ENCODE measurements around the gene PHYHD1. TPM values are rescaled to one million over a fixed set of nuclear protein-coding genes. Genes with fewer than 3 reads are reported as not detected.

Gene PHYHD1
- polyA plus RNA-seq, 2 donors, result 19.8 to 39.5 TPM

- Histone ChIP-seq H3K36me3 (ENCODE audit: control insufficient read depth in 2 of 2, insufficient read depth in 2 of 2, low read length in 1 of 2) (peaks cover 12 to 24% of the 10 kb centered on the region in 2 donors), H3K4me1 (ENCODE audit: control insufficient read depth in 2 of 2, insufficient read depth in 2 of 2, low read length in 1 of 2) (peaks cover 17 to 49% of the 10 kb centered on the region in 2 donors), H3K27me3 (ENCODE audit: control insufficient read depth in 1 of 2, insufficient read depth in 2 of 2, low read length in 2 of 2) (no peaks in the 10 kb centered on the region), H3K9me3 (ENCODE audit: control insufficient read depth in 2 of 2, insufficient read depth in 1 of 2, low read depth in 1 of 2, low read length in 1 of 2) (no peaks in the 10 kb centered on the region), H3K27ac (ENCODE audit: low read depth in 2 of 2, low read length in 1 of 2) (peak overlapping the region in 1 of 2 donors; percentile 34), H3K4me3 (ENCODE audit: low read depth in 1 of 2, low read length in 2 of 2) (no peak overlapping the region)
- whole genome bisulfite sequencing, 2 donors, result 93 to 94% methylated on average over 3 of the region's 3 CpGs
These were observed 33.7 kb upstream of the PHYHD1 start for GRCh38 chr9:128887049-128887448.

DNA sequence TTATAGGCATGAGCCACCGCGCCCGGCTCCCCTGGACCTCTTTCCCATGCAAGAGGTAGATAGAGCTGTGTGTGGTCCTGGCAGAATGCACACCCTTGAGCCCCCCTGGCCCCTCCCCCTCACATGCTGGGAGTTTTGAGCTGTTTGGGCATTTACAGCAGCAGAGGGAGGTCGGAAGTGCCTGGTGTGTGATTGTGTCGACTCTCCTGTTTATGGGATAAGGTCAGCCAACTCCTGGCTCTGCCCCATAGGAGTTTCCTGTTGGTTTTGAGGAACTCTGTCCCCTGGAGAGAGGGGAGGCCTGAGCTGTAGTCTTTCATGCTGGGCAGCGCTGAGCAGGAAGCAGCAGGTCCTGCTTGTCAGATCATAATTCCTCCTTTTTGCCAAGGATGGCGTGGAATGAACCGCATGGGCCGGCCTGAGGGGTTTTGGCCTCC is 32.9 kb upstream of the PHYHD1 start:
- H3K4me3 ChIP-seq (ENCODE audit: low read depth in 1 of 2, low read length in 2 of 2), result no peak overlapping the region

GRCh38 chr9:128891321-128892220 is 29.2 kb upstream of the PHYHD1 start:
- 43 to 61% methylated on average over 15 of the region's 15 CpGs for WGBS, 2 donors
- Histone ChIP-seq H3K9me3 (ENCODE audit: control insufficient read depth in 2 of 2, insufficient read depth in 1 of 2, low read depth in 1 of 2, low read length in 1 of 2) (no peaks in the 10 kb centered on the region), H3K27me3 (ENCODE audit: control insufficient read depth in 1 of 2, insufficient read depth in 2 of 2, low read length in 2 of 2) (no peaks in the 10 kb centered on the region), H3K4me3 (ENCODE audit: low read depth in 1 of 2, low read length in 2 of 2) (no peak overlapping the region), H3K4me1 (ENCODE audit: control insufficient read depth in 2 of 2, insufficient read depth in 2 of 2, low read length in 1 of 2) (peaks cover 16 to 39% of the 10 kb centered on the region in 2 donors), H3K27ac (ENCODE audit: low read depth in 2 of 2, low read length in 1 of 2) (peak overlapping the region; percentile 98 to 99), H3K36me3 (ENCODE audit: control insufficient read depth in 2 of 2, insufficient read depth in 2 of 2, low read length in 1 of 2) (peaks cover 8 to 27% of the 10 kb centered on the region in 2 donors)

More for the DNA sequence above, 32.9 kb upstream of the PHYHD1 start:
- 34 to 38% methylated on average over 9 of the region's 9 CpGs for WGBS, 2 donors
- Histone ChIP-seq H3K36me3 (ENCODE audit: control insufficient read depth in 2 of 2, insufficient read depth in 2 of 2, low read length in 1 of 2) (peaks cover 12 to 24% of the 10 kb centered on the region in 2 donors), H3K9me3 (ENCODE audit: control insufficient read depth in 2 of 2, insufficient read depth in 1 of 2, low read depth in 1 of 2, low read length in 1 of 2) (no peaks in the 10 kb centered on the region), H3K27me3 (ENCODE audit: control insufficient read depth in 1 of 2, insufficient read depth in 2 of 2, low read length in 2 of 2) (no peaks in the 10 kb centered on the region), H3K4me1 (ENCODE audit: control insufficient read depth in 2 of 2, insufficient read depth in 2 of 2, low read length in 1 of 2) (peaks cover 23 to 55% of the 10 kb centered on the region in 2 donors), H3K27ac (ENCODE audit: low read depth in 2 of 2, low read length in 1 of 2) (peak overlapping the region; percentile 62 to 64)

- Histone ChIP-seq H3K36me3 (ENCODE audit: control insufficient read depth in 2 of 2, insufficient read depth in 2 of 2, low read length in 1 of 2) (peaks cover 8 to 25% of the 10 kb centered on the region in 2 donors), H3K4me1 (ENCODE audit: control insufficient read depth in 2 of 2, insufficient read depth in 2 of 2, low read length in 1 of 2) (peaks cover 16 to 39% of the 10 kb centered on the region in 2 donors), H3K27ac (ENCODE audit: low read depth in 2 of 2, low read length in 1 of 2) (peak overlapping the region; percentile 98 to 99), H3K27me3 (ENCODE audit: control insufficient read depth in 1 of 2, insufficient read depth in 2 of 2, low read length in 2 of 2) (no peaks in the 10 kb centered on the region), H3K4me3 (ENCODE audit: low read depth in 1 of 2, low read length in 2 of 2) (peak overlapping the region in 1 of 2 donors; percentile 5), H3K9me3 (ENCODE audit: control insufficient read depth in 2 of 2, insufficient read depth in 1 of 2, low read depth in 1 of 2, low read length in 1 of 2) (no peaks in the 10 kb centered on the region)
- WGBS, 2 donors, result 24 to 47% methylated on average over 16 to 17 of the region's 17 CpGs
These were observed 28.4 kb upstream of the PHYHD1 start for GRCh38 chr9:128892221-128892921.

DNA sequence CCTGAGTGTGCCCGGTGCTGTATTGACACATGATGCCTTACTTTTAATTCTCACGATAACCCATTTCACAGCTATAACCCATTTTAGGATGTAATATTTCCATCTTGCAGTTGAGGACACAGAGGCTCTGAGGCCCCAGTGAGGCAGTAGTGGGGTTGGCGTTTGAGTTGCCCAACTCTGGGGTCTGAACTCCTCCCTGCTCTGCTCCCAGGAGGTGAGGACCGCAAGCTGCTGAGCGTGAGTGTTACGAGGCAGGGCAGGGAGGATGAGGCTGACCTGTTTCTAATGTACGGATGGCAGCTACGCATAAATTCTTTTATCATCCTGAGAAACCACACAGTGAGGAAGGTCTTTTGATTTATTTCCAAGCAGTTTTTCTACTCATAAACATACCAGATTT is 27.4 kb upstream of the PHYHD1 start:
- Histone ChIP-seq H3K27ac (ENCODE audit: low read depth in 2 of 2, low read length in 1 of 2) (peak overlapping the region; percentile 98 to 99), H3K4me1 (ENCODE audit: control insufficient read depth in 2 of 2, insufficient read depth in 2 of 2, low read length in 1 of 2) (peaks cover 16 to 35% of the 10 kb centered on the region in 2 donors), H3K4me3 (ENCODE audit: low read depth in 1 of 2, low read length in 2 of 2) (no peak overlapping the region), H3K27me3 (ENCODE audit: control insufficient read depth in 1 of 2, insufficient read depth in 2 of 2, low read length in 2 of 2) (no peaks in the 10 kb centered on the region), H3K9me3 (ENCODE audit: control insufficient read depth in 2 of 2, insufficient read depth in 1 of 2, low read depth in 1 of 2, low read length in 1 of 2) (no peaks in the 10 kb centered on the region), H3K36me3 (ENCODE audit: control insufficient read depth in 2 of 2, insufficient read depth in 2 of 2, low read length in 1 of 2) (peaks cover 7 to 20% of the 10 kb centered on the region in 2 donors)
- WGBS, 2 donors, result 68 to 72% methylated on average over 8 of the region's 8 CpGs

DNA sequence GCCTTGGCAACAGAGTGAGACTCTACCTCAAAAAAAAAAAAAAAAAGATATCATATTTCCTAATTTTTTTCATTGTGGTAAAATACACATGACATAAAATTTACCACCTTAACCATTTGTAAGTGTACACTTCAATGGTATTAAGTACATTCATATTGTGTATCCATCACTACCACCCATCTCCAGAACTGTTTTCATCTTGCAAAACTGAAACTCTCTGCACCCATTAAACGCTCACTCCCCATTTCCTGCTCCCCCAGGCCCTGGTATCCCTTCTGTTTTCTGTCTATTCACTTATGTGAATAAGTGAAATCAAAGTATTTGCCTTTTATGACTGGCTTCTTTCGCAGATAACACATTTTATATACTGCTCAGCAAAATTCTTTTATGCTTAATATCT is 26.0 kb upstream of the PHYHD1 start:
- Histone ChIP-seq H3K36me3 (ENCODE audit: control insufficient read depth in 2 of 2, insufficient read depth in 2 of 2, low read length in 1 of 2) (peaks cover 4 to 11% of the 10 kb centered on the region in 2 donors), H3K9me3 (ENCODE audit: control insufficient read depth in 2 of 2, insufficient read depth in 1 of 2, low read depth in 1 of 2, low read length in 1 of 2) (no peaks in the 10 kb centered on the region), H3K27ac (ENCODE audit: low read depth in 2 of 2, low read length in 1 of 2) (peak overlapping the region in 1 of 2 donors; percentile 50), H3K27me3 (ENCODE audit: control insufficient read depth in 1 of 2, insufficient read depth in 2 of 2, low read length in 2 of 2) (no peaks in the 10 kb centered on the region), H3K4me3 (ENCODE audit: low read depth in 1 of 2, low read length in 2 of 2) (no peak overlapping the region), H3K4me1 (ENCODE audit: control insufficient read depth in 2 of 2, insufficient read depth in 2 of 2, low read length in 1 of 2) (peaks cover 25 to 36% of the 10 kb centered on the region in 2 donors)
- WGBS, 2 donors, result 76 to 83% methylated on average over 2 of the region's 2 CpGs

DNA sequence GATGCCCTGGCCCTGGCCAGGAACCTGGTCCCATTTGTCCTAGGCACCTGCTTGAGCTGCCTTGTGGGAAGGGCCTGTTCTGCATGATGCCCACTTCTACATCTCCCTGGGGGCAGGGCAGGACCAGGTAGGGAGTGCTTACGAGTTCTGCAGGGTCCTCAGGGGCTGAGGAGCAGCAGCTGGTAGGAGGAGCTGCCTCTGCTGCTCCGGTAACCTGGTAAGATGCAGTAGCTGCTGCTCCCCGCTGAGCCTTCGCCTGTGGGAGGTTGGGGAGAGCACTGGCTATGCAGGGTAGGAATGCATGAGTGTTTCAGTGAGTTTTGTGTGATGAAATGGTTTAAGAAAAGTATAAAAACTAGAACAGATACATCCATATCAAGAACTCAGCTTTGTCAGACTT is 25.2 kb upstream of the PHYHD1 start:
- Histone ChIP-seq H3K4me1 (ENCODE audit: control insufficient read depth in 2 of 2, insufficient read depth in 2 of 2, low read length in 1 of 2) (peaks cover 22 to 37% of the 10 kb centered on the region in 2 donors), H3K27ac (ENCODE audit: low read depth in 2 of 2, low read length in 1 of 2) (peak overlapping the region; percentile 14 to 50), H3K36me3 (ENCODE audit: control insufficient read depth in 2 of 2, insufficient read depth in 2 of 2, low read length in 1 of 2) (peaks cover 4 to 9% of the 10 kb centered on the region in 2 donors), H3K9me3 (ENCODE audit: control insufficient read depth in 2 of 2, insufficient read depth in 1 of 2, low read depth in 1 of 2, low read length in 1 of 2) (no peaks in the 10 kb centered on the region), H3K27me3 (ENCODE audit: control insufficient read depth in 1 of 2, insufficient read depth in 2 of 2, low read length in 2 of 2) (no peaks in the 10 kb centered on the region), H3K4me3 (ENCODE audit: low read depth in 1 of 2, low read length in 2 of 2) (no peak overlapping the region)
- WGBS, 2 donors, result 56 to 80% methylated on average over 4 of the region's 4 CpGs

GRCh38 chr9:128898382-128898781 is 22.4 kb upstream of the PHYHD1 start:
- Histone ChIP-seq H3K27me3 (ENCODE audit: control insufficient read depth in 1 of 2, insufficient read depth in 2 of 2, low read length in 2 of 2) (no peaks in the 10 kb centered on the region), H3K4me1 (ENCODE audit: control insufficient read depth in 2 of 2, insufficient read depth in 2 of 2, low read length in 1 of 2) (peaks cover 14 to 32% of the 10 kb centered on the region in 2 donors), H3K36me3 (ENCODE audit: control insufficient read depth in 2 of 2, insufficient read depth in 2 of 2, low read length in 1 of 2) (peaks cover 4 to 8% of the 10 kb centered on the region in 2 donors), H3K4me3 (ENCODE audit: low read depth in 1 of 2, low read length in 2 of 2) (no peak overlapping the region), H3K9me3 (ENCODE audit: control insufficient read depth in 2 of 2, insufficient read depth in 1 of 2, low read depth in 1 of 2, low read length in 1 of 2) (no peaks in the 10 kb centered on the region), H3K27ac (ENCODE audit: low read depth in 2 of 2, low read length in 1 of 2) (peak overlapping the region; percentile 98 to 99)
- 61 to 62% methylated on average over 5 of the region's 5 CpGs for WGBS, 2 donors

DNA sequence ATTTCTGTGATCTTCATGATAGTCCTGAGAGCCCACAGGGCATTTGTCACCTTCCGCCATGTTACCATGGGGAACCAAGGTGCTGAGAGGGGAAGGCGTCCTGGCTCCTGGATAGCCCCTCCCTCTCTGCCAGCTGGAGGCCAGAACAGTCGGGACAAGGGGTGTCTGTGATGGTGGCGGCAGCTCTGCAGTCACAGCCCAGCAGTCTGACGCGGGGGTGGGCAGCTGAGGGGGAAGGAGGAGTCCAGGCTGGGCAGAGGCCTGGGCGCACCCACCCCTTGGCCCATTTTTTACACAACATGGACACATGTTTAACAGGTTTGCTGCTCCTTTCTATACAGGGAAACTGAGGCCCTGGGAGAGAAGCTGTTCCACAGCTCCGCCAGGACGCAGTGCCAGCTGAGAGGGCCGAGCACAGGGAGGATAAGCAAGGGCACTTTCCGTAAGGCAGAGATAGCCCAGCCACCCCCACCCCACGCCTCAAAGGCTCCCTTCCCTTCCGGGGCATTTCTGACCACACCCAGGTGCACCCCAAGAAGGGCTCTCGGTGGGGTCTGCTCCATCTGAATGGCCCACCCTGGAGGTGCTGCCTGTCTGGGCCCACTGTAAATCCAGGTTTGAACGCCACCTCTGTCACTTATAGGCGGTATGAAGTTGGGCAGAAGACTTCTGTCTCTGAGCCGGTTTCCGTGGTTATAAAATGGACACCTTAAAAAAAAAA is 21.8 kb upstream of the PHYHD1 start:
- Histone ChIP-seq H3K27ac (ENCODE audit: low read depth in 2 of 2, low read length in 1 of 2) (peak overlapping the region; percentile 98 to 99), H3K36me3 (ENCODE audit: control insufficient read depth in 2 of 2, insufficient read depth in 2 of 2, low read length in 1 of 2) (peaks cover 4 to 7% of the 10 kb centered on the region in 2 donors), H3K4me1 (ENCODE audit: control insufficient read depth in 2 of 2, insufficient read depth in 2 of 2, low read length in 1 of 2) (peaks cover 14 to 31% of the 10 kb centered on the region in 2 donors)

More for the DNA sequence above, 21.8 kb upstream of the PHYHD1 start:
- WGBS, 2 donors, result 79 to 80% methylated on average over 18 of the region's 18 CpGs
- no peaks in the 10 kb centered on the region for H3K9me3 ChIP-seq (ENCODE audit: control insufficient read depth in 2 of 2, insufficient read depth in 1 of 2, low read depth in 1 of 2, low read length in 1 of 2)
- H3K27me3 ChIP-seq (ENCODE audit: control insufficient read depth in 1 of 2, insufficient read depth in 2 of 2, low read length in 2 of 2), result no peaks in the 10 kb centered on the region
- no peak overlapping the region for H3K4me3 ChIP-seq (ENCODE audit: low read depth in 1 of 2, low read length in 2 of 2)

Data from esophagus (tissue), 2 donors.